Astrocyte of the cerebellum (primary cell): ENCODE results near the gene MTUS2.
A peak's percentile ranks its signal among the peaks of the same experiment; 100 is the strongest.

Source experiments
- DNase-seq: peaks from one replicate; pipeline ENCODE4 v3.0.0-alpha.2; 2011; ENCODE audit warnings: low read depth
- H3K4me3 ChIP-seq: 2 replicates; pipeline ENCODE4 v1.5.1; 2011; ENCODE audit warnings: mild to moderate bottlenecking, low read depth, low read length, moderate library complexity
- CTCF ChIP-seq: IDR thresholded peaks from 2 replicates; pipeline ENCODE4 v1.5.1; 2012; ENCODE audit warnings: low read length, low read depth, moderate library complexity, mild to moderate bottlenecking; ENCODE audit errors: missing control alignments
- in situ Hi-C: cut with HindIII; loops from 2 replicates; pipeline ENCODE4 v1.10.0; 2017; ENCODE audit warnings: low sequenced_read_pairs

MTUS2 gene

DNA sequence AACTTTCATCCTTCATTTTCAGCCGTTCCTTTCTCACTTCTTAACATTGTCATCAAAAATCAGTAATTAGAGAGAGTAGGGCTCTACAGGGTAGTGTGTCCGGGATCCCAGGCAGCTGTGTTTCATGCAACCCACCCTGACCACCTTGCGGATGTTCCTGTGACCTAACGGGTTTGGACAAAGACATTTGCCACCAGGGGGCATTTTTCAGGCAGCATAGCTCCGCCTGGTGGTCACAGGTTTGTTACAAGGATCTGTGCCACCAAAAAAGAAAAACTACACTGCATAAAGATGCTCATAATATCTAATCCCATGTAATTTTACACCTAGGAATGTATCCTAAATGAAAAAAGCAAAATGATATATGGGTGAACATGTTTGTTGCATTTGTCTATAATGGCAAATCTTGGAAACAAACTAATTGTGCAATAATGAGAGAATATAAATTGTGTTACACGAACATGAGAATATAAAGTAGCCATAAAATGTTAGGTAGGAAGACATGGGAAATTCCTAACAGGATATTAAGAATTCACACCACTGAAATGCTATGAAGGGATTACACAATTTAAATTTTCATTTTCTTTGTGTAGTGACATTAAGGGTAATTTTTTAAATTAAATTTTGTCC lies 652.3 kb downstream of the MTUS2 start:
- peak; percentile 96 for TF ChIP-seq CTCF
- H3K4me3 ChIP-seq = no peak overlapping the region
- peak; percentile 28 for DNase-seq
- in situ Hi-C loops = no loop called here

- no peak overlapping the region for H3K4me3 ChIP-seq
- TF ChIP-seq CTCF = no peak
- in situ Hi-C loops = no loop called here
- no peak for DNase-seq
Measured at GRCh38 chr13:29473166-29473565, 653.0 kb downstream of the MTUS2 start.

- in situ Hi-C loops = no loop called here
- no peak overlapping the region for H3K4me3 ChIP-seq
- TF ChIP-seq CTCF = no peak
- peak; percentile 95 for DNase-seq
Measured at GRCh38 chr13:29474991-29475390, 654.9 kb downstream of the MTUS2 start.

DNA sequence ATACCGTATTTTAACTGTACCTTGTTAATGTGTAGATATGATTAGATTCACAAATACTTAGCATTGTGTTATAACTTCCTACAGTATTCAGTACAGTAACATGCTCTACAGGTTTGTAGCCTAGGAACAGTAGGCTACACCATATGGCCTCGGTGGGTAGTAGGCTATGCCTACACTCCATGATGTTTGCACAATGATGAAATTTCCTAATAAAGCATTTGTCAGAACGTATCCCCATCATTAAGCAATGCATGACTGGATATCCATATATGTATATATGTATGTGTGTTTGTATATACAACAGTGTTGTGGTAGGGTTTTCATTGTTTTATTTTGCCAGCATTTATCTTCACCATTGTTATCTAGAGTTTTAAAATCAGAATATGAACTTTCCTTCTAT lies 655.9 kb downstream of the MTUS2 start:
- in situ Hi-C loops = no loop called here
- TF ChIP-seq CTCF = no peak
- DNase-seq = no peak
- no peak overlapping the region for H3K4me3 ChIP-seq

GRCh38 chr13:29479716-29480492 lies 659.8 kb downstream of the MTUS2 start:
- no peak overlapping the region for H3K4me3 ChIP-seq
- in situ Hi-C loops = no loop called here
- DNase-seq = no peak
- no peak for TF ChIP-seq CTCF

GRCh38 chr13:29480893-29481525 lies 660.9 kb downstream of the MTUS2 start:
- in situ Hi-C loops = no loop called here
- DNase-seq = no peak
- no peak overlapping the region for H3K4me3 ChIP-seq
- no peak for TF ChIP-seq CTCF
